DMS79 treated with DMSO at 0.1 percent for 48 hours (cell line): ENCODE measurements around the gene CALML6.

Source experiments
- DNase-seq: peaks from one replicate; lab custom pipeline; 2025; lab: John Stamatoyannopoulos, UW

Gene CALML6

GRCh38 chr1:1965546-1965945 is 50.5 kb downstream of the CALML6 start:
- DNase-seq, result no peak

- no peak for DNase-seq
Measured at GRCh38 chr1:1966071-1966740, 51.1 kb downstream of the CALML6 start.
